ENCODE results near the gene GLOD5.

DNA sequence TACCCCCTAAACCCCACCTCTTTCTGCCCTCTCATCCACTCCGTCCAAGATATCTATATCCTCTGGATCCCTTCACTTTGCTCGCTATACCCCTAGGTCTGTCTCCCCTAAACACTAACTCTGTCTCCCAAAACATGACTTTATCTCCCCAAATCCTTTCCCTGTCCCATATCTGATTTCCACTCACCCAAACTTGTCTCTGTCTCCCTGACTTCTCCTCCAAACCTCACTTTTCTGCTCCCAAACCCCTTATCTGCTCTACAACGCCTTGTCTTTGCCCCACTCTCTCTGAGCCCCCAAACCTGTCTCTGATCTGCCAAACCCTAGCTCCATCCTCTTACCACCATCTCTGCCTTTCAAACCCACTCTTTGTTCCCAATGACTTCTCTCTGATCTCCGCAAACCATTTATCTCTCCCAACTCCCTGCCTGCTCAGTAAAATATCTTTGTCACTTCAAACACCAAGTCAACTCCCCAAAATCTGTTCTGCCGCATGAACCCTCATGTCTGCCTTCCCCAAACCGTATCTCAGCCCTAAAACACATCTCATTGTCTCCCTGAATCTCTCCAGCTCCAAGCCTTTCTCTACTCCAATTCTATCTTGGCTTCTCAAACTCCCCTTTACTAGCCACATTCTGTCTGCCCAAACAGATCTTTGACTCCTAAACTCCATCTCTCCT is 25.4 kb downstream of the GLOD5 start:
- TF ChIP-seq, protein P1, sequence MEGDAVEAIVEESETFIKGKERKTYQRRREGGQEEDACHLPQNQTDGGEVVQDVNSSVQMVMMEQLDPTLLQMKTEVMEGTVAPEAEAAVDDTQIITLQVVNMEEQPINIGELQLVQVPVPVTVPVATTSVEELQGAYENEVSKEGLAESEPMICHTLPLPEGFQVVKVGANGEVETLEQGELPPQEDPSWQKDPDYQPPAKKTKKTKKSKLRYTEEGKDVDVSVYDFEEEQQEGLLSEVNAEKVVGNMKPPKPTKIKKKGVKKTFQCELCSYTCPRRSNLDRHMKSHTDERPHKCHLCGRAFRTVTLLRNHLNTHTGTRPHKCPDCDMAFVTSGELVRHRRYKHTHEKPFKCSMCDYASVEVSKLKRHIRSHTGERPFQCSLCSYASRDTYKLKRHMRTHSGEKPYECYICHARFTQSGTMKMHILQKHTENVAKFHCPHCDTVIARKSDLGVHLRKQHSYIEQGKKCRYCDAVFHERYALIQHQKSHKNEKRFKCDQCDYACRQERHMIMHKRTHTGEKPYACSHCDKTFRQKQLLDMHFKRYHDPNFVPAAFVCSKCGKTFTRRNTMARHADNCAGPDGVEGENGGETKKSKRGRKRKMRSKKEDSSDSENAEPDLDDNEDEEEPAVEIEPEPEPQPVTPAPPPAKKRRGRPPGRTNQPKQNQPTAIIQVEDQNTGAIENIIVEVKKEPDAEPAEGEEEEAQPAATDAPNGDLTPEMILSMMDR (IDR thresholded peaks at IDR 0.05; ENCODE audit: poor library complexity): no peak
- no peak for TF ChIP-seq EZH2 (IDR thresholded peaks at IDR 0.05; ENCODE audit: borderline replicate concordance)

All from hepatocyte (in vitro differentiated cells).